HG02678 (cell line): ENCODE data around the gene SLIT3.

Experiments used
- ATAC-seq: cut with Tn5 transposase; IDR thresholded peaks from one replicate; pipeline ENCODE4 v1.9.1; 2021; ENCODE audit warnings: mild to moderate bottlenecking, moderate library complexity; ENCODE audit not compliant: unreplicated experiment

The SLIT3 gene

DNA sequence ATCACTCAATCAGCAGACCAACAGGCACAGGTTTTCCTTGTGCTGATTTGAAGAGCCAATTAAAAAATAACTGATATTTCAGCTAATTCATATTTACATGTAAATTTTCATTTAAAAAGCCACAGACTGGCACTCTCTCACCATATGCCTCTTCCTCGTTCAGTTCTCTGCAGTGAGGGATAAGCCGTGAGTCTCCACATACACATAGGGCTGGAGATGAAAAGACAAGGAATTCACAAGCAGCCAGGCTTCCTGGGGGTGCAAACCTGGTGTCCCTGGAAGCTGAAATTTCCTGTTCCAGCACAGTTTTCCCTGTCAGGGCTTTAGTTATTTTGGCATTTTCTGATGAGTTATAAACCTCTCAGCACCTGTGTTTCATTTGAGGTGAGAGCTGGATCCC lies 397.9 kb downstream of the SLIT3 start:
- no peak for ATAC-seq

DNA sequence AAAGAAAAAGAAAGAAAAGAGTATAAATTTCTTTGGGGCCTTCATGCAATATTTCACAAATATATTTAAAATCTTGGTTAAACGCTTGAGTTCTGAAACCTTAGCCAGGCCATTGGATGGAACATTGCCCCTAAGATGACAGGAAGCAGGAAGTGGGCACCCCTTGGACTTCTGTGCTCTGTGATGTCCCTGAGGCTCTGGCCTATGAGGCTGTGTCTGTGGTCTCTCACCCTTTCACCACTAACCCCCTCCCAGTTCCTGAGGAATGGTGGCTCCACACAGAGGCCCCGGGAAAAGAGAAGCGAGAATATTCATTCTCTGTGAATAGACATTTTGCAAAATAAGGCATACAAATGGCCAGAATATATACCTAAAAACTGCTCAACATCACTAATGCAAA lies 401.3 kb downstream of the SLIT3 start:
- no peak for ATAC-seq

DNA sequence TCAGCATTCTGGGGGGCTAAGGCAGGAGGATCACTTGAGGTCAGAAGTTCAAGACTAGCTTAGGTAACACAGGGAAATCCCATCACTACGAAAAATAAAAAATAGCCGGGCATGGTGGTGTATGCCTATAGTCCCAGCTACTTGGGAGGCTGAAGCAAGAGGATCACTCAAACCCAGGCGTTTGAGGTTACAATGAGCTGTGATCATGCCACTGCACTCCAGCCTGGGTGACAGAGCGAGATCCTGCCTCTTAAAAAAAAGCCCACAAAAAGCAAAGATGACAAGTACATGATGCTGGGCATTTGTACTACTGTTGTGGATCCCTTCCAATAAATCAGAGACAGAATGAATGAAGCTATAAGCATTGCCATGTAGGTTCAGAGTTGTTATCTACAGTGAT lies 401.7 kb downstream of the SLIT3 start:
- ATAC-seq: no peak

DNA sequence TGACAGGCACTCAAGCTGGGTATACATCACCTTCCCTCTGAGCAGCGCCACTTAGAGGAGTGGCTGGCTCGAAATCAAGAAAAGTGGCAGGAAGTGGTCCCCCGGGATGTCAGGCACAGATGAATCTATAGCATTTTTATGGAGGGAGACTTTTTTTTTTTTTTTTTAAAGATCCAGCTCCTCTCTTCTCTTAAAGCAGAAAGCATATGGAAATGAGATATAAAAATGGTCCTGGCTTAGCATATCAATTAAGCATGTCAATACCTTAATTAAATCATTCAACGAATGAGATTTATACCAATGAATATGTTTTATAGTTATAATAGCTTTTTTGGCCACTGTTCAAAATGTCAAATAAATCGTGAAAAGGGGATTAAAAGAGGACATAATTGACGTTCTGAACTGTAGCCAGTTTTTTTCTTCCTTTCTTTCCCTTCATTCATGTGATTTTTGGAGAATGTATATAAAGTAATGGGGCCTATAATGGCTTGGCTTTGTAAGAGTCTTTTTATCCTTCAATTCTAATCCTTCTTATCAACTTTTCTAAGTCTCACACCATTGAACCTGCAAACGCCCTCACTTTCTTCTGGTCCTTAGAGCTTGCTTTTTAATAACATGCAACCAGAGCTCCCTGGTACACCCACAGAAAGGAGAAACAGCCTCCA lies 402.6 kb downstream of the SLIT3 start:
- no peak for ATAC-seq

DNA sequence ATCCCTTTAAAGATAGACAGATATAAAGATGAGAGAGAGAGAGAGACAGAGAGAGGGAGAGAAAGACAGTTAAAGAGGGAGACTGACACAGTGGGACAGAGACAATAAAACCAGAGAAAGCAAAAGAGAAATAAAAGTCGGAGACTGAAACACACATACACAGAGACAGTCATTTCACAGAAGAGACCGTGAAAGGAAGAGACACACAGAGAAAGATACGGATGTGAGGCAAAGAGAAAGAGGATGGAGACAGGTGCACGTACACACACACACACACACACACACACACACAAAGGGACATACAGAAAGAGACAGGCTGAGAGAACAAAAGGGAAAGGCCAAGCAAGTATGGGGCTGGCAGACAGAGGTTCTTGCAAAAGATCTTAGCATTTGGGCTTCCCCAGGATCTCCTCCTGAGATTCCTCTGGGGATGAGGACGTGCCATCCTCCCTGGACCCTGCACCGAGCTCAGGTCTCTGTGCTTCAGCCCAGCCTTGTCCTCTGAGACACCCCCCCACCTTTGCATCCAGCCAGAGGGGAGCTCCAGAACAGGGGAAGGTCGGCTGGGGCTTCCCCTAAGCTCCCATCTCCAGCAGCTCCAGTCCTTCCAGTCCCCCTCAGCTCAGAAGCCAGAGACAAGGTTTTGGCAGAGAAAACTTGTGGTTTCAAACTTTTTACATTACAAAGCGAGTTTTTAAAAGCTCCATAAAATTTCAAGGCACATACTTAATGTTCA lies 403.4 kb downstream of the SLIT3 start:
- ATAC-seq: no peak

DNA sequence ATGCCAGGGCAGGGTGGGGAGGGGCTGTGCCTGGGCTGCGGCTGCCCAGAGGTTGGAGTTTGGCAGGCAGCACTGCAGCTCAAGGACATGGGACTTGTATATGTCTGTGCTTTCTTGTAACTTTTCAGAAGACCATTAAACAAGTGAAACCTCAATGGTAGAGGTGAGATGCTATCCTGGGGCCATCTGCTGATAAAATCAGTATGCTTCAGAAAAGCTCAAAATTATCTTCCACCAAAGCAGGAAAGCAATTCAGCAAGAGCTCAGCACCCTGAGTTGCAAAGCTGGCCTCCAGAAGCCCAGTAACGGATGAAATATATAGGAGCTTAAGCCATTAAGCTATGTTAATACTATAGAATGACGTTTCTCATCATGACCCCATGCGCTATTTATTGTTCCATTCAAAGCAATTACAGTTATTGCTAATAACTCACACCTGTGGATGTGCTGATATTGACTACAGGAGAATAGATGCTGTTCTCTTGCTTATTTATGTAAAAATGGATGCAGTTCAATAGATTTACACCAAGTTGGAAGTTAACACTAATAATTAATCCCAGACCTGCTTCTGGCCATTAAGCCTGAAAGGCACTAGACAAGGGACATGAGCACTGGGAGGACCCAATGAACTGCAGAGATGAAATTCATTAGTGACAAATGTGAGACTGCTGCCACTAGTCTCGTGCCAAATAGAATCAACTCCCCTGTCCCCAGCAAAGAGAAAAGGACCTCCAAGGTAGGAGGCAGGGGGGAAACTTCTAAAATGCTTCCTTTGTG lies 405.5 kb downstream of the SLIT3 start:
- ATAC-seq: no peak

DNA sequence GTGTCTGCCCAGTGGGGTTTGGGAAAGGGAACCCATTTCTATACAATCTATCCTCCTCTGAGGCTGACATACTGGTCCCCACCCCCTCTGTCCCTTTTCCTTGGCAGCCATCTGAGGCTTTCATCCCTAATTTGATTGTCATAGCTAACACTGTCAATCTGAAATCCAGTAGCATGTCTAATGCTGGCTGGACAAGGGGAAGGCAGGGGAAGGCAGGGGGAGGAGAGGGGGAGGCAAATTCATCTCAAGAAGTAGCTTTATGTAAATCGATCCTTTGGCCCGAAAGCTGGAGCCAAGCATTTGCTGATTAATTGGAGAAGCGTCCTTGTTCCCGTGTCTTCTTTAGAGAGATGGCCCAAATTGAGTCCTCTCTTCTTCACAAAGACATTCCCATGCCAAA lies 407.7 kb downstream of the SLIT3 start:
- no peak for ATAC-seq

DNA sequence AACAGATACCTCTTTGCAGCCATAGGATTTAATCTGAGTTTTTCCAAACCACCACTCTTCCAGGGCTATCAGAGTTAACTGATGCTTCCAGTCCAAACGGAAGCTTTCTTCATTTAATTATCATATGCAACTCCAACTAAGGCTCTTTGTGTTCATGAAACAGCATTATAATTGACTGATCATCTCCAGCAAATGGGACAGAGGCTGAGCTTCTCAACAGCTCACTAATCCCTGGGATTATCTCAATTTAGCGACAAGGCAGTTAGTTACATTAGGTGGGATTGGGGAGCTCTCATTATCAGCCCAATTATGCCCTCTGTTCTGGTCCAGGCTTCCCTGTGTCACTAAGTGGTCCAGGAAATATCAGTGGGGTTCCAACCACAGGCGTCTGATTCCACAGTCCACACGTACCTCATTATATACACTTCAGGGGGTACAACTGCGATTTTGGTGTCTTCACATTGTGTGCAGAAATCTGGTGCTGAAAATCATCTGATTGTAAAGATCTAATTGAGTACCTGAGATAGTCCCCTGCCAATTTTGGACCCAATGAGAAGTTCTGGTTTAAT lies 408.2 kb downstream of the SLIT3 start:
- ATAC-seq: no peak

DNA sequence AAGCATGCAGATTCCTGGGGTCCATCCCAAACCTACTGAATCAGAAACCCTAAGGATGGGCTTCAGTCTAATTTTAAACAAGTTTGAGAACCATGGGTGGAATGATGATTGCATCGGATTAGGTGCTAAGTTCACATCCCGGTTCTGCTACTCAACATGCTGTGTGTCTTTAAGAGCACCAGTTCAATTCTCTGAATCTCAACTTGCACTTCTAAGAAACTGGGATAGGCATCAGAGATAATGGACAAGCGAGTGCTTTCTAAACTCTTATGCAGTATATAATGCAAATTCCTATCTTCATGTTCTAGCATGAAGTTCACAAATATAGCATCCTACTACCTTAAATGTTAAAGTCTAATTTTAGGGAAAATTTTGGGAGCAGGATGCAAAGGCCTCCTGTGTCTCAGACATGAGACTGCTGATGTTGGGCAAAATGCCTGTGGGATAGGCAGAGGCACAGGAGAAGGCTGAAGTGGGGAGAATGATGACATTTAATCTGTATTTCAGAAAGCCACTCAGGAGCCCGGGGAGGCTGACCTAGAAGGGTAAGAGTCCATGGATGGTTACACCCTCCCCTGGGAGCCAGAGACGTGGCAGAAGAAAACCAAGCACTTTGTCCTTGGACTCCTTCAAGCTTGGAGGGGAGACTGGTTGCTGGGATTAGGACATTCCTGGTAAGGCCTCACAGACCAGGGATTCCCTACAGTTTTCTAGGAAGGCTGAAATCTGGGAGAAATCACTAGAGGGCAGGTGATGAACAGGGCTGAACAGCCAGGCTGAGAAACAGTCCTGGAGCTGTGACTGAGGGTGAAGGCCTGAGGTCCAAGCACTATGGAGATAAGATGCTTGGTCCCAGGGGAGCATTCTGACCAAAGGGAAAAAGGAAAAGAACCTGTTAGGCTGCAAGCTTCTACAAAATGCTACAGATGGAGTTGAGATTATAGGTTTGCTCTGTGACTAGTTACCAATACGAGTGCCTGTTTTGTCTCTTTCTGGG lies 409.8 kb downstream of the SLIT3 start:
- no peak for ATAC-seq

DNA sequence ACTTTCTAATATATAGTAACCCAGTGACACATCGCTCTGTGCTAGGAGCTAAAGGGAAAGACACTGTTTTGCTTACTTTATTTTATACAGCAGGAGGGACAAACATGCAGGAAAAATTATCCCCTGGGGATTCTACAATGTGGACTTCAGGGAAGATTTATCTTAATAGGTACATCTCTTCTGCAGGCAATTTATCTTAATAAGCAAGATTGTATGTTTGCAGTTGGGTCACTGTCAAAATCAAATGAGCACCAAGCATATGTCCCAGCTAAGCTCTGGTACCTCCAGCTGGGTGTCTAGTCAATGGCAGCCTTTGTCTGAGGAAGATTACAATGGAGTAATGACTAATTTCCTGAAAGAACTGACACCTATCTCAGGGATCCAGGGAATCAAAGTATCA lies 411.9 kb downstream of the SLIT3 start:
- ATAC-seq: no peak

DNA sequence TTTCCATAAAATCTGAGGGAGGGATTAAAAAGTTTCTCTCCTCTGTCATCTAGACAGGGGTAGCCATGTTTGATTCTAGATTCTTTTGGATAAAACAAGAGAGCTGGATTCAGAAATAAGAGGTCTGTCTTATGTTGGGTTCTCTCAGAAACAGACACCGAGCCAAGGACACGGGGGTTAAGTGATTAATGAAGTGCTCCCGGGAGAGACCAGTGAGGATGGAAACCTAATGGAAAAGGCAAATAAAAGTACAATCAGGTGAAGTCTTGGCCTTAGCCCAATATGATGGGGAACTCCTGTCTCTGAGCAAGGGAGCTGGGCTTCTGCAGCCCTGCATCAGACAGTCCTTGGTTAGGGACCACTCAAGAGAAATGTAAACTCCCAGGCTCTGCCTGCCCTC lies 413.0 kb downstream of the SLIT3 start:
- no peak for ATAC-seq

DNA sequence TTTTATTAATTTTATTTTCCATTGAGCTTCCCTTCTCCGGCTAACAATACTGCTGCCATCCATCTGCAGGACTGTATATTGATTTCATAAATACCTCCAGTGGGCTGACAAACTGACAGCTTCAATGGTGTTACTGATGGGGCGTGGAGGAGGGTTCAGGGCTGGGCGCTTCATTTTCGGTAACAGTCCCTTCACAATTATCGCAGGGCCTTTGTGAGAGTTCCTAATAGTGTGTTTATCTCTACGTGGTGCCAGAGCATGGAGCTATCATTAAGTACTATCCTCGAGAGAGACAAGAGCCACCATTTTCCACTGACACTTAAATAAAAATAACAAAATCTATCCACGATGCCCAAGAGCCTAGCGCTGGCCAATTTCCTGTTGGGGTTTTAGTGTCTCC lies 414.8 kb downstream of the SLIT3 start:
- no peak for ATAC-seq

DNA sequence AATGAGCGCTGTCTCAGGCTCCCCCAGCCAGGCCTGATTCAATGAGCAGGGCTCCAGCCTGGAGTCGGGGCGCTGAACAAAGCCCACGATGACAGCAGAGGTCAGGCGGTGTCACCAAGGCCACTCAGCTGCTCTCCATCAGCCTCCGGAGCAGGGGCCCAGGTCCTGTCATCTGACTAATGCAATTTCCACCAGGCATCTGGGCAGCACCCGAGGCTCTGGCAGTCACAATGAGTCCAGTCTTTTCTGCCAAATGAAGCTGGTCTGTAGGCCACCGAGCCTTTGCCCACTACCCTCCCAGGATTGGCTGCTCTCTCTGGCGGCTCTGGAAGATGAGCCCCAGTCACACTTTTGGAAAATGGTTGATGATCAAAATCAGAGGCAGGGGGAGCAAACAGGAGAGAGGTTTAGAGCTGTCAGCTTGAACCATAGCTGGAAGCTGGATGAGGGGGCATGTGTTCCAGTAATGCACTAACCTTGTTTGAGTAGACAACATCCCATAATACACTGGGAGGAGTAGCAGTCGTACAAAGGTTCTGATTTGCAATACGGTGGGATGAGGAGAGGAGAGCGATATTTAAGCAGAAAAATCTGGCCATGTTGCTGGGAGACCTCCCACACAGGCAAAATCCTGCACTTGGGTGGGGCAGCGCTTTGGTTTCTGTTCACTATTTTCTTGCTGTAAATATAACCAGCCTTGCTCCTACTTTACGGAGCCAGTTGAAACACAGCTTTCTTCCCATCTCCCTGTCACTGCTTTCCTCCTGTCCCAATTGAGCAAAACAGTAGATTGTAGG lies 415.4 kb downstream of the SLIT3 start:
- ATAC-seq: no peak

DNA sequence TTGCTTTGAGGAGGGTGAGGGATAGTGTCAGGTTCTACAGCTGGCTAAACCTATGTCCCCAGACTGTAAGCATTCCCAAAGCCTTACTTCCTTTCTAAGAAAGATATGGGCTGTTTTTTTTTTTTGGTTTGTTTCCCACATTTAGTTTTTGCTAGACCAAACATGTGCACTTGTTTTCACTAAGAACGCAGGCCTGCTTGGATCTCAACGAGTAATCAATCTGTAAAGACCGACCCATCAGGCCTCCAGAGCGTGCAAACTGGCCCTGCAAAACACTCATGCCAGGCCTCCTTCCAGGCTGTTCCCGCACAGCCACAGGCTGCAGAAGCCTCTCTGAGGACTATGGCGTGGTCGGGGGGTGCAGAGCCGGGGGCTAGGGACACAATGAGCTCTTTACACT lies 416.9 kb downstream of the SLIT3 start:
- no peak for ATAC-seq

DNA sequence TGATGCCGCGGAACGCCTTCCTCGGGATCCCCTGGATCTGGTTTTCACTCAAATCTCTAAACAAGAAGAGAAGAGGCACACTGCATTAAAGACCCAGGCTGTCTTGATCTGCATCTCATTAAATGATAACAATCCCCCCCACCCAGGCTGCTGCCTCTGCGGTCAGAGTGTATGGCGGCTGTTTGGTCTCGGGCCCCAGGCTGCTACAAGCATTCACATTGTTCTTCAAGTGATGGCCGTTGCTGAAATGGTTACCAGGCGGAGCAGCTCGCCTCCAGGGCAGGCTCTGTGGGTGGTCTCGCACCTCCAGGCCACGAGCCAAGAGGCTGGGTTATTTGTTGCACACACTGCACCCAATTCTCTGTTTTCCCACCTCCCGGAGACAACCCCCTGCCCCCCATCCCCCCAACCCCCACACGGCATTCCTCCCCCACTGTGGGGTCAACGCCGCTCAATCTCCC lies 417.6 kb downstream of the SLIT3 start:
- no peak for ATAC-seq

DNA sequence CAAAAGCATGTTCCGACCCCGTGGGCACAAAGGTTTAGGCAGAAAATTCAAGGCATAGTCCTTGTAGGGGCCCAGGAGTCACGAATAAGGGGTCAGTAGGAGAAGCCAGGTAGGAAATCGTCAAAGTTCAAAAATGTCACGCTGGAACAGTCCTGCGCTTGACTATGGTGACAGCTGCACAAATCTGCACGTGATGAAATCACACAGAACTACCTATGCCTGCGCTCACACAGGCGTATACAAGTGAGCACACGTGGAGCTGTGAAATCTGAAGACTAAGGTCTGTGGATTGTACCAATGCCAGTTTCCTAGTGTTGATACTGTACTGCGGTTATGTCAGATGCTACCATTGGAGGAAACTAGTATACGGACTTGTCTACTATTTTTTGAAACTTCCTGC lies 418.7 kb downstream of the SLIT3 start:
- ATAC-seq: no peak

DNA sequence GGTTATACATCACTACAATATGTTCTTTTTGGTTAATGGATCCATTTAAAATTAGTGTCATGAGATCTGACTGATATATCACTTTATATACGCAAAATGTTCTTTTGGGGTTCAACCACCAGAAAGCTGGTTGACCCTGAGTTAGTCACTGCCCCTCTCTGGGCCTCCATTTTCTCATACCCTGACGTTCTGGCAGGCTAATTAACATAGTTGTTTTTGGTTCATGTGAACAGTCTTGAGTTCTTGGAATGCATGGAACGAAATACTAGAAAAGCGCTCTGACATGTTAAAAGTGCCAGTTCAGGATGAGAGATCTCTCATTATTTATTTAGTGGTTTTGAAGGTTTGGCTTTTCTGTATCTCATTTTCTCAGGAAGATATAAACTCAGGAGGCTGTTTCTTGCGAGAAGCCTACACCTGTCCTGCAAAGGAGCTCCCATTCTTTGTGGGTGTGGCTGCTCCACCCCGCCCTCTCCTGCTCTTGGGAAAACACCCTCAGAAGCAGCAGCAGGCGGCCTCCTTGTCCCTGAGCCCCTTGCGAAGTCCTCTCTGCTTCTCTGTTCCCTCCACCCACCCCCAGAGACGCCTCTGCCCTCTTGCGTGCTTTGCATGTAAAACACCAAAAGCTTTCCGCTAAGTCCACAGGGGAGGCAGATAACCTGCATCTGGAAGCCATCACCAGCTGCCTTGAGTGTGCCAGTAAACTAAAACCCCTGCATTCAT lies 419.4 kb downstream of the SLIT3 start:
- ATAC-seq: no peak

DNA sequence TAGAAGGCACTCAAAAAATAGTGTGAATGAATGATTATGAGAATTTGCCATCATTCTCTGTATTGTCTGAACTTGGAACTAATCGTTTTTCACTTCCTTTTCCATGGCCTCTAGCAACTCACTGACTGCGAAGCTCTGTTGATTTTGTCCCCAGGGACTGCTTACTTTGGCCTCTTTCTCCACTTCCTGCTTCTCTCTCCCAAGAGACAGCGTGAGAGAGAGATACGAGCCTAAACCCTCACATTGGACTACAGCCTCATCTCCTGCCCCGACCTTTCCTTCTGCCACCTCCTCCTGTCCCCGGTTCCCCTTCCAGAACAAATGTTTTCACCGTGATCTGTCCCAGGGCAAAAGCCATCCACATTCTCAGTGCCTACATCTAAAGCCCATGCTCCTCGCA lies 421.0 kb downstream of the SLIT3 start:
- ATAC-seq: peak; percentile 92

DNA sequence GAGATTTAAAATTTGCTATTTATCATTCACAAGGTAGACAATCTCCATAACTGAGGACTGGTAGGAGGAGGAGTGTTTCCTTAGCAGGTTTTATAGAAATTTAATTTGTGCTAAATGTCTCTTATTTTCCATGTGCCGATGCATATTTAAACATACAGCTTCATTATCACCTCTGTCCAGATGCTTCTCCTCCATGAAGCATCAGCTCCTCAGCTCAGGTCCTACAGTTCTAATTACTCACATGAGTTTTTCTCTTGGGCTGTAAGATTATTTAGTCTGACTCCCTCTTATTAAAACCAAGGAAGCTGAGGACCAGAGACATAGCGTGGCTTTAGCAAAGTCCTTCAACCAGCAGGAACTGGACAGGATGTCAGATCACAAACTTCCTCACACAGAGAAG lies 421.6 kb downstream of the SLIT3 start:
- ATAC-seq: no peak
